Stimulated activated memory B cell treated with anti-CD40 and anti-IgM and Interleukin-4, amounts not matched to agents 10 μg/mL and 1 μg/mL and 100 μg/mL, for 72 hours (primary cell): ENCODE results near the gene OR13J1.

Source experiments
- ATAC-seq: fragments of 150-1000 bp; cut with Tn5 transposase; 2 replicates; pipeline ENCODE4 v1.10.0; 2021
- H3K27ac Mint-ChIP-seq: one replicate; pipeline ENCODE4 v1.8.0; 2022; ENCODE audit warnings: mild to moderate bottlenecking, mixed read lengths
- H3K27me3 Mint-ChIP-seq: one replicate; pipeline ENCODE4 v1.8.0; 2022; ENCODE audit warnings: mixed read lengths
- H3K36me3 Mint-ChIP-seq: one replicate; pipeline ENCODE4 v1.8.0; 2022; ENCODE audit warnings: mixed read lengths
- H3K4me1 Mint-ChIP-seq: one replicate; pipeline ENCODE4 v1.8.0; 2022; ENCODE audit warnings: mixed read lengths
- H3K4me3 Mint-ChIP-seq: one replicate; pipeline ENCODE4 v1.8.0; 2022; ENCODE audit warnings: mild to moderate bottlenecking, moderate library complexity, mixed read lengths
- H3K9me3 Mint-ChIP-seq: one replicate; pipeline ENCODE4 v1.8.0; 2022; ENCODE audit warnings: mixed read lengths

OR13J1 gene

GRCh38 chr9:35882263-35882848 is 12.2 kb upstream of the OR13J1 start:
- Mint-ChIP-seq H3K4me1 (no peaks in the 10 kb centered on the region), H3K9me3 (peaks cover 6% of the 10 kb centered on the region), H3K27ac (no peak overlapping the region), H3K4me3 (no peak overlapping the region), H3K27me3 (peaks cover 15% of the 10 kb centered on the region), H3K36me3 (peaks cover 6% of the 10 kb centered on the region)
- no peak for ATAC-seq

- peaks cover 11% of the 10 kb centered on the region for H3K9me3 Mint-ChIP-seq
- peaks cover 12% of the 10 kb centered on the region for H3K27me3 Mint-ChIP-seq
- peaks cover 4% of the 10 kb centered on the region for H3K36me3 Mint-ChIP-seq
- no peaks in the 10 kb centered on the region for H3K4me1 Mint-ChIP-seq
- H3K27ac Mint-ChIP-seq: no peak overlapping the region
- ATAC-seq: no peak
- H3K4me3 Mint-ChIP-seq: no peak overlapping the region
Observed at GRCh38 chr9:35872505-35872904, 2.3 kb upstream of the OR13J1 start.

GRCh38 chr9:35871545-35871944 is 1.3 kb upstream of the OR13J1 start:
- H3K27ac Mint-ChIP-seq: no peak overlapping the region
- H3K36me3 Mint-ChIP-seq: no peaks in the 10 kb centered on the region
- peaks cover 7% of the 10 kb centered on the region for H3K27me3 Mint-ChIP-seq
- no peak overlapping the region for H3K4me3 Mint-ChIP-seq
- no peaks in the 10 kb centered on the region for H3K4me1 Mint-ChIP-seq
- H3K9me3 Mint-ChIP-seq: peaks cover 4% of the 10 kb centered on the region
- no peak for ATAC-seq

- no peak for ATAC-seq
- Mint-ChIP-seq H3K9me3 (no peaks in the 10 kb centered on the region), H3K27me3 (peaks cover 8% of the 10 kb centered on the region), H3K36me3 (no peaks in the 10 kb centered on the region), H3K4me3 (no peak overlapping the region), H3K27ac (no peak overlapping the region), H3K4me1 (no peaks in the 10 kb centered on the region)
Observed at GRCh38 chr9:35869621-35870216, 482 bp downstream of the OR13J1 start.

- H3K27ac Mint-ChIP-seq: no peak overlapping the region
- peaks cover 8% of the 10 kb centered on the region for H3K27me3 Mint-ChIP-seq
- H3K9me3 Mint-ChIP-seq: no peaks in the 10 kb centered on the region
- no peaks in the 10 kb centered on the region for H3K36me3 Mint-ChIP-seq
- H3K4me1 Mint-ChIP-seq: no peaks in the 10 kb centered on the region
- H3K4me3 Mint-ChIP-seq: no peak overlapping the region
- ATAC-seq: no peak
Observed at GRCh38 chr9:35868933-35869332, 1.3 kb downstream of the OR13J1 start.

GRCh38 chr9:35867538-35867937 is 2.7 kb downstream of the OR13J1 start:
- Mint-ChIP-seq H3K4me3 (no peak overlapping the region), H3K36me3 (no peaks in the 10 kb centered on the region), H3K27ac (no peak overlapping the region), H3K9me3 (no peaks in the 10 kb centered on the region), H3K27me3 (peaks cover 14% of the 10 kb centered on the region), H3K4me1 (no peaks in the 10 kb centered on the region)
- ATAC-seq: no peak

GRCh38 chr9:35864695-35865255 is 5.4 kb downstream of the OR13J1 start:
- Mint-ChIP-seq H3K4me1 (no peaks in the 10 kb centered on the region), H3K9me3 (no peaks in the 10 kb centered on the region), H3K27me3 (peaks cover 31% of the 10 kb centered on the region), H3K27ac (no peak overlapping the region), H3K36me3 (no peaks in the 10 kb centered on the region), H3K4me3 (no peak overlapping the region)
- no peak for ATAC-seq

- Mint-ChIP-seq H3K4me3 (no peak overlapping the region), H3K36me3 (no peaks in the 10 kb centered on the region), H3K27me3 (peaks cover 31% of the 10 kb centered on the region), H3K9me3 (no peaks in the 10 kb centered on the region), H3K4me1 (no peaks in the 10 kb centered on the region), H3K27ac (no peak overlapping the region)
- ATAC-seq: no peak
Observed at GRCh38 chr9:35863583-35863982, 6.6 kb downstream of the OR13J1 start.

GRCh38 chr9:35862328-35862727 is 7.9 kb downstream of the OR13J1 start:
- no peak overlapping the region for H3K4me3 Mint-ChIP-seq
- H3K4me1 Mint-ChIP-seq: no peaks in the 10 kb centered on the region
- peaks cover 31% of the 10 kb centered on the region for H3K27me3 Mint-ChIP-seq
- no peak for ATAC-seq
- no peak overlapping the region for H3K27ac Mint-ChIP-seq
- H3K9me3 Mint-ChIP-seq: no peaks in the 10 kb centered on the region
- no peaks in the 10 kb centered on the region for H3K36me3 Mint-ChIP-seq

- H3K9me3 Mint-ChIP-seq: no peaks in the 10 kb centered on the region
- H3K4me1 Mint-ChIP-seq: no peaks in the 10 kb centered on the region
- H3K27me3 Mint-ChIP-seq: peaks cover 28% of the 10 kb centered on the region
- no peak for ATAC-seq
- no peak overlapping the region for H3K4me3 Mint-ChIP-seq
- H3K36me3 Mint-ChIP-seq: no peaks in the 10 kb centered on the region
- no peak overlapping the region for H3K27ac Mint-ChIP-seq
Observed at GRCh38 chr9:35861161-35861897, 8.9 kb downstream of the OR13J1 start.

GRCh38 chr9:35859990-35860339 is 10.2 kb downstream of the OR13J1 start:
- Mint-ChIP-seq H3K27me3 (peaks cover 23% of the 10 kb centered on the region), H3K27ac (no peak overlapping the region), H3K4me1 (no peaks in the 10 kb centered on the region), H3K9me3 (no peaks in the 10 kb centered on the region), H3K36me3 (no peaks in the 10 kb centered on the region), H3K4me3 (no peak overlapping the region)
- ATAC-seq: no peak

- Mint-ChIP-seq H3K27ac (no peak overlapping the region), H3K4me3 (no peak overlapping the region), H3K9me3 (no peaks in the 10 kb centered on the region), H3K4me1 (no peaks in the 10 kb centered on the region), H3K36me3 (no peaks in the 10 kb centered on the region), H3K27me3 (peaks cover 23% of the 10 kb centered on the region)
- peak; percentile 31 for ATAC-seq
Observed at GRCh38 chr9:35859310-35859989, 10.8 kb downstream of the OR13J1 start.

- no peak overlapping the region for H3K4me3 Mint-ChIP-seq
- H3K27ac Mint-ChIP-seq: no peak overlapping the region
- no peaks in the 10 kb centered on the region for H3K4me1 Mint-ChIP-seq
- no peak for ATAC-seq
- H3K9me3 Mint-ChIP-seq: no peaks in the 10 kb centered on the region
- peaks cover 23% of the 10 kb centered on the region for H3K27me3 Mint-ChIP-seq
- no peaks in the 10 kb centered on the region for H3K36me3 Mint-ChIP-seq
Observed at GRCh38 chr9:35858458-35858857, 11.7 kb downstream of the OR13J1 start.

- no peaks in the 10 kb centered on the region for H3K9me3 Mint-ChIP-seq
- no peaks in the 10 kb centered on the region for H3K4me1 Mint-ChIP-seq
- ATAC-seq: no peak
- no peak overlapping the region for H3K27ac Mint-ChIP-seq
- H3K36me3 Mint-ChIP-seq: no peaks in the 10 kb centered on the region
- H3K4me3 Mint-ChIP-seq: no peak overlapping the region
- H3K27me3 Mint-ChIP-seq: peaks cover 10% of the 10 kb centered on the region
Observed at GRCh38 chr9:35856882-35857281, 13.3 kb downstream of the OR13J1 start.

GRCh38 chr9:35856206-35856605 is 14.0 kb downstream of the OR13J1 start:
- Mint-ChIP-seq H3K9me3 (no peaks in the 10 kb centered on the region), H3K4me3 (no peak overlapping the region), H3K36me3 (no peaks in the 10 kb centered on the region), H3K27ac (no peak overlapping the region), H3K4me1 (no peaks in the 10 kb centered on the region), H3K27me3 (peaks cover 3% of the 10 kb centered on the region)
- no peak for ATAC-seq
